ENCODE results near the gene SH3GL1. TPM values are rescaled to one million over a fixed set of nuclear protein-coding genes. Genes with fewer than 3 reads are reported as not detected.

The SH3GL1 gene
- polyA plus RNA-seq, 1 of the 3 experiments (the other 2 are of a cell fraction) = 82.8 TPM

GRCh38 chr19:4380254-4380727 lies 20.1 kb downstream of the SH3GL1 start:
- DNase-seq = peak; percentile 29
- H2AFZ ChIP-seq (ENCODE audit: low read depth) = no peak overlapping the region
- POLR2A ChIA-PET = no interaction called here
- TF ChIP-seq RAD21 (IDR thresholded peaks at IDR 0.05; ENCODE audit: low read length) = no peak
- CTCF ChIA-PET = interaction anchor here (0.8 to 1.1 kb wide), 3 partner anchors 10 to 114 kb away, joined by 3 read pairs; partner anchors contain the start of gene SH3GL1
- peaks cover 21 to 32% of the 10 kb centered on the region in 2 experiments for H3K4me1 ChIP-seq (ENCODE audit: control insufficient read depth in 1 of 2, insufficient read depth in 2 of 2, low read depth in 1 of 2, low read length in 1 of 2)
- no peaks in the 10 kb centered on the region for H3K9me2 ChIP-seq
- H3K27ac ChIP-seq (ENCODE audit: low read depth in 2 of 2, low read length in 1 of 2) = no peak overlapping the region
- H3F3A ChIP-seq (replicated peaks; ENCODE audit: insufficient read depth) = peaks cover 8% of the 10 kb centered on the region
- no peaks in the 10 kb centered on the region for H3K27me3 ChIP-seq (ENCODE audit: insufficient read depth)
- H3K9ac ChIP-seq = no peak overlapping the region
- H3K36me3 ChIP-seq (replicated peaks in 1 of 2; ENCODE audit: control insufficient read depth in 1 of 2, insufficient read depth in 2 of 2, low read length in 1 of 2) = peaks cover 0 to 5% of the 10 kb centered on the region in 2 experiments
- WGBS (ENCODE audit: low lambda C conversion rate) = 83% methylated on average over 16 of the region's 17 CpGs
- H3K4me2 ChIP-seq = no peak overlapping the region
- H4K20me1 ChIP-seq (ENCODE audit: insufficient read depth) = peaks cover 67% of the 10 kb centered on the region
- no peak overlapping the region for H3K4me3 ChIP-seq (ENCODE audit: low read depth in 2 of 2, low read length in 1 of 2)
- H3K9me3 ChIP-seq = no peaks in the 10 kb centered on the region
- peaks cover 85% of the 10 kb centered on the region for H3K79me2 ChIP-seq (ENCODE audit: insufficient read depth)

- Histone ChIP-seq H3K27ac (ENCODE audit: low read depth in 2 of 2, low read length in 1 of 2) (no peak overlapping the region), H3K9ac (no peak overlapping the region), H2AFZ (ENCODE audit: low read depth) (no peak overlapping the region), H3K4me2 (no peak overlapping the region), H4K20me1 (ENCODE audit: insufficient read depth) (peaks cover 65% of the 10 kb centered on the region), H3K27me3 (ENCODE audit: insufficient read depth) (no peaks in the 10 kb centered on the region), H3K79me2 (ENCODE audit: insufficient read depth) (peaks cover 87% of the 10 kb centered on the region), H3K9me2 (no peaks in the 10 kb centered on the region), H3K9me3 (no peaks in the 10 kb centered on the region), H3K4me3 (ENCODE audit: low read depth in 2 of 2, low read length in 1 of 2) (no peak overlapping the region), H3F3A (replicated peaks; ENCODE audit: insufficient read depth) (peaks cover 12% of the 10 kb centered on the region), H3K36me3 (replicated peaks in 1 of 2; ENCODE audit: control insufficient read depth in 1 of 2, insufficient read depth in 2 of 2, low read length in 1 of 2) (peaks cover 0 to 5% of the 10 kb centered on the region in 2 experiments), H3K4me1 (ENCODE audit: control insufficient read depth in 1 of 2, insufficient read depth in 2 of 2, low read depth in 1 of 2, low read length in 1 of 2) (peaks cover 27 to 38% of the 10 kb centered on the region in 2 experiments)
- peak; percentile 18 for DNase-seq
- 79% methylated on average over 19 of the region's 20 CpGs for WGBS (ENCODE audit: low lambda C conversion rate)
- no peak for TF ChIP-seq IRF3 (IDR thresholded peaks at IDR 0.05; ENCODE audit: low read depth, low read length)
- TF ChIP-seq YY1 (IDR thresholded peaks at IDR 0.05; ENCODE audit: low read depth) = no peak
- TF ChIP-seq RFX5 (IDR thresholded peaks at IDR 0.05; ENCODE audit: low read length) = no peak
- no peak for TF ChIP-seq SMC3 (IDR thresholded peaks at IDR 0.05; ENCODE audit: low read depth, low read length)
- TF ChIP-seq PBX3 (IDR thresholded peaks at IDR 0.05) = no peak
- TF ChIP-seq, protein P1, sequence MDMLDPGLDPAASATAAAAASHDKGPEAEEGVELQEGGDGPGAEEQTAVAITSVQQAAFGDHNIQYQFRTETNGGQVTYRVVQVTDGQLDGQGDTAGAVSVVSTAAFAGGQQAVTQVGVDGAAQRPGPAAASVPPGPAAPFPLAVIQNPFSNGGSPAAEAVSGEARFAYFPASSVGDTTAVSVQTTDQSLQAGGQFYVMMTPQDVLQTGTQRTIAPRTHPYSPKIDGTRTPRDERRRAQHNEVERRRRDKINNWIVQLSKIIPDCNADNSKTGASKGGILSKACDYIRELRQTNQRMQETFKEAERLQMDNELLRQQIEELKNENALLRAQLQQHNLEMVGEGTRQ (IDR thresholded peaks at IDR 0.05; ENCODE audit: borderline replicate concordance, low read depth, low read length) = no peak
- TF ChIP-seq NFIC (IDR thresholded peaks at IDR 0.05; ENCODE audit: borderline replicate concordance) = no peak
- no peak for TF ChIP-seq EZH2phosphoT487 (IDR thresholded peaks at IDR 0.05; ENCODE audit: borderline replicate concordance, low read depth)
- TF ChIP-seq RCOR1 (IDR thresholded peaks at IDR 0.05; ENCODE audit: low read length) = no peak
- no peak for TF ChIP-seq TEAD4 (IDR thresholded peaks at IDR 0.05; ENCODE audit: borderline replicate concordance, insufficient read depth)
- no peak for TF ChIP-seq FOSL2 (IDR thresholded peaks at IDR 0.05; ENCODE audit: borderline replicate concordance, low read depth)
- no peak for TF ChIP-seq MEF2A (IDR thresholded peaks at IDR 0.05; ENCODE audit: borderline replicate concordance, low read depth)
- no peak for TF ChIP-seq SIN3A (IDR thresholded peaks at IDR 0.05; ENCODE audit: borderline replicate concordance, low read depth, low read length)
- no peak for TF ChIP-seq USF1 (IDR thresholded peaks at IDR 0.05; ENCODE audit: borderline replicate concordance, low read depth)
- TF ChIP-seq, protein P2, sequence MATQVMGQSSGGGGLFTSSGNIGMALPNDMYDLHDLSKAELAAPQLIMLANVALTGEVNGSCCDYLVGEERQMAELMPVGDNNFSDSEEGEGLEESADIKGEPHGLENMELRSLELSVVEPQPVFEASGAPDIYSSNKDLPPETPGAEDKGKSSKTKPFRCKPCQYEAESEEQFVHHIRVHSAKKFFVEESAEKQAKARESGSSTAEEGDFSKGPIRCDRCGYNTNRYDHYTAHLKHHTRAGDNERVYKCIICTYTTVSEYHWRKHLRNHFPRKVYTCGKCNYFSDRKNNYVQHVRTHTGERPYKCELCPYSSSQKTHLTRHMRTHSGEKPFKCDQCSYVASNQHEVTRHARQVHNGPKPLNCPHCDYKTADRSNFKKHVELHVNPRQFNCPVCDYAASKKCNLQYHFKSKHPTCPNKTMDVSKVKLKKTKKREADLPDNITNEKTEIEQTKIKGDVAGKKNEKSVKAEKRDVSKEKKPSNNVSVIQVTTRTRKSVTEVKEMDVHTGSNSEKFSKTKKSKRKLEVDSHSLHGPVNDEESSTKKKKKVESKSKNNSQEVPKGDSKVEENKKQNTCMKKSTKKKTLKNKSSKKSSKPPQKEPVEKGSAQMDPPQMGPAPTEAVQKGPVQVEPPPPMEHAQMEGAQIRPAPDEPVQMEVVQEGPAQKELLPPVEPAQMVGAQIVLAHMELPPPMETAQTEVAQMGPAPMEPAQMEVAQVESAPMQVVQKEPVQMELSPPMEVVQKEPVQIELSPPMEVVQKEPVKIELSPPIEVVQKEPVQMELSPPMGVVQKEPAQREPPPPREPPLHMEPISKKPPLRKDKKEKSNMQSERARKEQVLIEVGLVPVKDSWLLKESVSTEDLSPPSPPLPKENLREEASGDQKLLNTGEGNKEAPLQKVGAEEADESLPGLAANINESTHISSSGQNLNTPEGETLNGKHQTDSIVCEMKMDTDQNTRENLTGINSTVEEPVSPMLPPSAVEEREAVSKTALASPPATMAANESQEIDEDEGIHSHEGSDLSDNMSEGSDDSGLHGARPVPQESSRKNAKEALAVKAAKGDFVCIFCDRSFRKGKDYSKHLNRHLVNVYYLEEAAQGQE (IDR thresholded peaks at IDR 0.05; ENCODE audit: low read depth, low read length) = no peak
- TF ChIP-seq RXRA (IDR thresholded peaks at IDR 0.05; ENCODE audit: borderline replicate concordance, low read depth) = no peak
- ChIA-PET CTCF (interaction anchor here (1.1 kb wide), 1 partner anchor 9 kb away, joined by 4 read pairs; no protein-coding TSS in a partner anchor), POLR2A (no interaction called here)
Observed at GRCh38 chr19:4379383-4380253, 20.7 kb downstream of the SH3GL1 start.
